Hematopoietic multipotent progenitor cell treated with erythropoietin and hydrocortisone succinate and interleukin-3 and kit ligand, for 4 days (in vitro differentiated cells): Measurements from ENCODE around the gene AKR7A2.
"Not testable (repeated sequence)": the region's sequence is repeated elsewhere in the genome, so short reads cannot be mapped to it uniquely, and the experiment has no call there.

Experiments used
- DNase-seq: peaks from one replicate; pipeline ENCODE4 v3.0.0-alpha.2; 2015

Gene AKR7A2

GRCh38 chr1:19324665-19324990 lies 12.7 kb upstream of the AKR7A2 start:
- DNase-seq, result no peak

DNA sequence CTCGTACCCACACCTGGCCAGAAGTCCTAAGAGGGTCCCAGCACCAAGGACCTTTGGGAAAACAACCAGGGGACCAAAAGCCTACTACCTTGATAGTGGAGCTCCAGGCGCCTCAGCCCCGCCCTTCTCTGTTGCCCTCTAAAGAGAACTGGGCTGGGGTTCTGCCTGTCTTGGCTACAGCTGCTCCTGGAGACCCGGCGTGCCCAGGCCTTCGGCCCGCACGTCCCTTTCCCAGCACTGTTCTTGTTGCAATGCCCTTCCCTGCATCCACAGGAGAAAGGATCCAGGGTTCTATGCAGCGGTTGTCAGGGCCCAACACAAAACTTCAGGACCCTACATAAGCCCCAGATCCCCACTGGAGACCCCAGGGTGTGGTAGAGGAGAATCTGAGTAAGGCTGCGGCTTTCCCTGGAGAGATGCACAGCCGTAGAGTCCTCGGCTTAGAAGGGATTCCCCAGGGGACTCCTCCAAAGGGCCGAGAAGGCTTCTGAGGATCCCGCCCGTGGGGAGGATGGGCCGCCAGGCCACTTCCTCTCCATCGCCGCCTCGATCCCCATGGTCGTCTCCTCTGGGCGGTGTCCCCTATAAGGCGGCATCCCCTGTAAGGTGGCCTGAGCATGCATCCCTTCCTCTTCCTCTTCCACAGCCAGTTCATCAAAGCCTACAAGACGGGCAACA lies 12.2 kb upstream of the AKR7A2 start:
- no peak for DNase-seq

- no peak for DNase-seq
Measured at GRCh38 chr1:19322481-19322880, 10.5 kb upstream of the AKR7A2 start.

GRCh38 chr1:19321071-19321470 lies 9.1 kb upstream of the AKR7A2 start:
- peak; percentile 16 for DNase-seq

GRCh38 chr1:19319196-19319595 lies 7.3 kb upstream of the AKR7A2 start:
- DNase-seq, result no peak

GRCh38 chr1:19317126-19317910 lies 5.4 kb upstream of the AKR7A2 start:
- DNase-seq, result no peak

GRCh38 chr1:19315378-19316198 lies 3.6 kb upstream of the AKR7A2 start:
- DNase-seq, result peak; percentile 81

DNA sequence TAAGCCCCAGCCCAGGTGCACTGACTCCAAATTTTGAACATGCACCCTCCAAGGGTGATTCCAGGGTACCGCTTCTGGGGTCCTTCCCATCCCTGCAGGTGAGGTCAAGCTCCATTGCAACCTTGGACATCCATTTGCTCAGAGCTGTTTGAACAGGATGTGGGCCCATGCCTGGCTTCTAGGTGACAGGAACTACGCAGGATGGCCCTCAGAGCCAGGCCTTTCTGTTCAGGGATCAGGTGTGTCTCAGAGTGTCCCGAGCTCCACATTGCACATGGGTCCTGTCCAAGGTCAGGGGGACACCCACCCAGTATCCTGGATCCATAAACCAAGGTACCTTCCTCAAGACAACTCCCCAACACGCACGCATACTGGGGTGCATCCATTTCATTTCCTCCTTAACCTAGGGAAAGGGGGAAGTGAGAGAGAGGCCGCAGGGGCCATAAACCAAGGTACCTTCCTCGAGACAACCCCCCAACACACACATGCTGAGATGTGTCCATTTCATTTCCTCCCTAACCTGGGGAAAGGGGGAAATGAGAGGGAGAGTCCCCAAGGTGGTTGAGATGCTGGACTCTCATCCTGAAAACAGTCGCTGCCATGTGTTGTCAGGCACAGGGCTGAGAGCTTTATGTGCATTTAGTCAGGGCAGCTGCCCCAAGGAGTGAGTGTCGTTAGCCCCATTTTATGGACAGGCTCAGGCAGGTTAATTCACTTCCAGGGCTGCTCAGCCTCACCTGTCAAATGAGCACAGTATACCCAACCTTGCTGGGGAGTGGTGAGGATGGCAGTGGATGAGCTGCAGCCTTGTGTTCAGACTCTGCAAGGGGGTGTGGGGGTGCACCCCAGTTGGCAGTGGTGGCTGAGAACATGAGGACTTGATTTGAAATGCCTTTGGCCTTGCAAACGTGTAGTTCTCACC lies 2.3 kb upstream of the AKR7A2 start:
- no peak for DNase-seq

DNA sequence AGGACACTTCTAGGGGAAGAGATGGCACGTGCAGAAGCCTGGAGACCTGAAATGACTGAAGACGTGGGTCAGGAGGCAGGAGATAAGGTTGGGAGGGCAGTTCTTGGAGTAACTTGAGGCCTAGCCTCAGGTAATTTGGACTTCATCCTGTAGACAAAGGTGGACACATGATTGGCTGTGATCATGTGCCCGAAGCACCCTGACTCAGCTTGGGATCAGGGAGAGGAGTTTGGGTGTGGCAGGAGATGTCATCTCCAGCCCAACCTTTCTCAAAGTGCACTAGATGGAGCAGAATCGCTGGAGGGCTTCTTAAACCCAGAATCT lies 1.7 kb upstream of the AKR7A2 start:
- peak; percentile 13 for DNase-seq

DNA sequence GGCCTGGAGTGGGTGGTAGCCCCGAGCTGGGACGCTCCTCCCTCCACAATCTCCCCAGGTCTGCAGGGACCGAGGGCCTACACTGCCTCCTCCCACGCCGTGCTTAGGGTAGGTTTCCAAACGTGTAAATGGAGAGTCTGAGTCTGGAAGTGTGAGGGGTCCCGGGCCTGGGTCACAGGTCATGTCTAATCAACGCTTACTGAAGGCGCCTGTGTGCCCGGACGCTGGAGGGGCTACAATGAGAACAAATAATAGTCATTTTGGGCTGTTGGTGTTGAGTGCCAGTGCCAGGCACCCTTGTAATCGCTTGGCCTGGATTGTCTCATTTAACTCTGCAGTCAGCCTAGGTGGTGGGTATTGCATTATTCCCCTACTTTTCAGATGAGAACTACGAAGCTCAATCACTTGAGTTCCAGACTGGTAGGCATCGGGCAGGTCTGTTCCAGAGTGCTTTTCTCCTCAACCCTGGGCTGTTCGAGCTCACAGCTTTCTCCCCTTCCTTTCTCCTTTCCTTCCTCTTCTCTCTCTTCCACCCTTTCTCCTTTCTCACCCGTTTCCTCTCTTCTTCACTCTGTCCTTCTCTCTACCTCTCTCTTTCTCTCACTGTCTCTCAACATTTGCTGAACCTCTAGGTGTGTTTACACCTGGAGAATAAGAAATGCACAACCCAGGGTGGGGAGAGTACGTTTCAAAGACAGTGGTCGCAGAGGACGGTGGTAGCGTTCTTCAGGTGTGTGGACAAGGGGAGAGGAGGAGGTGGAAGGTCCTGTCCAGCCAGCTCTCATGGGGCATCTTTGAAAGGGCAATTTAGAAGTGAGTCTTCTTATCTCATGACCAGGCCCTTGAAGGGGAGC lies 1.1 kb upstream of the AKR7A2 start:
- DNase-seq, result peak; percentile 79

DNA sequence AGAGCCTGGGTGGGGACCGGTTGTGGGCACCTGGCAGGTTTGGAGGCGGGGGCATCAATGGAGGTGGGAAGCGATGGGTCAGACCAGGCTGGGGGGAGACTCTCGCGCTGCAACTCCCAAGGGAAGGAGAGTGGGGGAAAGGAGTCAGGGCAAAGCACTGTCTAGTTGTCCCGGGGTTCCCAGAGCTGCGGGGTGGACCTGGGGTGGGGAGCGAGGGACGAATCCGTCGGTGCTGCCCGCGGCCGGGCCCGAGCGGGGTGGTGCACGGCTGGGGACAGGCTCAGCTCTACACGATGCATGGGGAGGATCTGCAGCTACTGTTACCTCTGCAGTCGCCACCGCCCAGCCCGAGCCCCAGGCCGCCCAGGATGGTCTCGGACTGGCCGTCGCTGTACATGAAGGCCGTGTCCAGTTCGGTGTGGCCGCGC lies 427 bp downstream of the AKR7A2 start:
- peak; percentile 33 for DNase-seq

DNA sequence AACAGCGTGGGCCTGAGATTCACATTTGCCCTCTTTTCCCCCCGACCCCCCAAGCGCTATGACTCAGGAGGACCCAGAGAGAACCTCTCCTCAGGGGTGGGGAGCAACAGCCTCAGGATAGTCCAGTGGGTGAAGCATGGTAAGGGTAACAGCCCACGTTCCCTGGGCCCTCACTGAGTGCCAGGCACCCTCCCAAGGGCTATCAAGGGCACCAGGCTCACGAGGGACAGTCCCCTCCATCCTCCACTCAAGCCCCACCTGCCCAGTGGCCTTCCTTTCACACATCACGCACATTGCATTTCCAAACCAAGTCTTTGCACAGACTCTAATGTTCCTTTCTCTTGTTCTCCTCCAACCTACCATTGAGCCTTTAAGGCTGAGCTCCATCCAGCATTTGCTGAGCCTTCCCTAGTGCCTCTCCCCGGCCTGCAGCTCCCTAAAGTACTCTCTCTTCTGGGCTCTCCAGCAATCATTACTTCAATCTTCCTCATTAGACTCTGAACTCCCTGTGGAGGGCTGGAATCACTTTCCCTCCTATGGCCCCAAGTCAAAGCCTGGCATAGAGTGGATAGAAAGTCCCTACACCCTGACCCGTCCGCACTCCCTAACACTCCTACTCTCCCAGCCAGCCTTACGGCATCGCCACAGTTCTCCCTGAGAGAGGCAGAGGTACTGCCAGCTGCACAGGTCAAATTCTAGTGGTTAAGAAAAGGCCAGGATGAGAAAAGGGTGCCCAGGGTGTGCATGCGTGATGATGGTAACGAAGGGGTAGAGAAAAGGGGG lies 1.0 kb downstream of the AKR7A2 start:
- DNase-seq, result peak; percentile 18

GRCh38 chr1:19310061-19310460 lies 1.9 kb downstream of the AKR7A2 start:
- no peak for DNase-seq

DNA sequence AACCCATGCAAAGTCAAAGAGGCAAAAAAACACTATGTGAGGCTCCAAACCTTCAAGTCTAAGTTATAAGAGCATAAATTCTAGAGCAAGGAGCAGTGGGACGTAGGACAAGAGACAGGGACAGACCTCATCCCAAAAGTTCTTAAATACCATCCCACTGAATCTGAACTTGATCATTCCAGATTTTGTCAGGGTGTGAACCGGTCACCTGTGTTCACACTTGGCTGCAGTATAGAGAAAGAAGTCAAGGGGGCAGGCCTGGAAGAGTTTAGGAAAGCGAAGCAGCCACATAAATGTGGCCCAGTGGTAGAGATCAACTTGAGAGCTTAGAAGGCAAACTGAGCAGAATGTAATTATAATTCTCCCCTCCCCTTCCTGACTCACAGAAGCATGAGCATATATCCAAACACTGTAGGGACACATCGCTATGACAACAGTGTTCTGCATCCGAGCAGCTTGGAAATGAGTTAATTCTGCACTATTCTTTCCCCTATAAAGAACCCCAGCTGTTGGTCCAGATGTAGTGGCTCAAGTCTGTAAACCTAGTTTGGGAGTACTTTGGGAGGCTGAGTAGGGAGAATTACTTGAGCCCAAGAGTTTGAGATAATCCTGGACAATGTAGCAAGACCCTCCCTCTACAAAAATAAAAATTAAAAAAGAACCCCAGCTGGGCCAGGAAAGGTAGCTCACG lies 2.7 kb downstream of the AKR7A2 start:
- no peak for DNase-seq

DNA sequence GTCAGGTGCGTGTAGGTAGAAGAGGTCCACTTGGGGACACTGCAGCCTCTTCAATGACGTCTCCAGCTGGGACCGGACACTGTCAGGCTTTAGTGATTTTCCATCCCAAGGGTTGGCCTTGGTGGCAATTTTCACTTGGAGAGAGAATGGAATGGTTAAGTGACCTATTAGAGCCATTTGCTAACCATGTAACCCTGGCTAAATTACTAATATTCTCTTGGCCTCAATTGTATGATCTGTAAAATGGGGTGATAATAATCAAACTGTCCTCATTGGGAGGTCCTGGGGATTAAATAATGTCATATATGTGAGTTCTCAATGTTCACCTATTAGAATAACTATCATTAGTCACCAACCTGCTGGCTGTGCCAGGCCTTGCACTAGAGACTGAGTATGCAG lies 3.4 kb downstream of the AKR7A2 start:
- DNase-seq, result no peak

- DNase-seq, result no peak
Measured at GRCh38 chr1:19307794-19308508, 4.0 kb downstream of the AKR7A2 start.

GRCh38 chr1:19306941-19307340 lies 5.0 kb downstream of the AKR7A2 start:
- DNase-seq, result no peak

DNA sequence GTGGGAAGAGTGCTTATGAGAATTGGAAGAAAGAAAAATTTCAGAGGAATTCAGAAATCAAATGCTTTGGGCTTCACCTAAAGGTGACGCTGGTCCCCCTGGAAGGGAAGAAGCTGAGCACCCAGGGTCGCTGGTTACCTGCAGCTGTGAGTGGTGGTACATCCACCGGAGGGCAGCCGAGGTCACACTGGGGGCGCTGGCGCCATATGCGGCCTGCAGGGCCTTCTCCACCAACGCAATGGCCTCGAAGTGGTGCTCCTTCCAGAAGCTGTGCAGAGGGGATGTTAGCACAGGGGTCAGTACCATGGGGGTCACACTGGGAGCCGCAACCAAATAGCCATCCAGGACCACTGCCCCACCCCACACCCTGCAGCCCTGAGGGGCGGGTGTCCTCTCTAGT lies 6.1 kb downstream of the AKR7A2 start:
- DNase-seq, result no peak

DNA sequence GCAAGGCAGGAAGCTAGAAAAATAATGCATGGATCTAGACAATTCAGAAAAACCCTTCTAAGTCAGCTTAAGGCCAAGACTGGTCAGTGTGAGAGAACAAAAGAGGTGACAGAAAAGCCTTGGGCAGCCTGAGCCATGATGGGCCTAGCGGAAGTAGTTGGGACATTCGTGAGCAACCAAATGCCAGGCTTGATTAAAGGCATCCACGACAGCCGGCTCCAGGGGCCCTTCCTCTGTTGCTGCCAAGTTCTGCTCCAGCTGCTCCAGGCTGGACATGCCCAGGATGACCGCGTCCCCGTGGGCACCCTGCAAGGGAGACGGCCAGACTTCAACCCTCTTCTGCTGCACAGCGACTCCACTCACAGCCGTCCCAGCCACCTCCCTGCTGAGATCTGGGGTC lies 7.9 kb downstream of the AKR7A2 start:
- DNase-seq, result not testable (repeated sequence)

DNA sequence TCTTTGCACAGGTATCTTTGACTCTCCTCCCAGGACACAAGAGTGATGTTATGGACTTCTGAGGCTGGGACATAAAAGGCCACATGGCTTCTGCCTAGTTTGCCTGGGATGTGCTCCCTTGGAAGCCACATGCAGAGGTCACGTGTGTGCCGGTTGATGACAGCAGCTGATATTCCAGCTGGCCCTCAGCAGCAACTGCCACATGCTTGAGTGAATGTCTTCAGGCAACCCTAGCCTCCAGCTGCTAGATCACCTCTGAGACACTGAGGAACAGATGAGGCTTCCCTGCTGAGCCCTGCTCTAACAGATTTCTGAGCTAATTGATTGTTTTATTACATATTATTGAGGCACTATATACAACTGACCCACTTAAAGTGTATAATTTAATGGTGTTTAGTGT lies 11.7 kb downstream of the AKR7A2 start:
- DNase-seq, result no peak
